Renal cortical epithelial cell (primary cell): Measurements from ENCODE around the gene BORCS5. TPM values are rescaled to one million over a fixed set of nuclear protein-coding genes. Genes with fewer than 3 reads are reported as not detected.
"Not testable (repeated sequence)": the region's sequence is repeated elsewhere in the genome, so short reads cannot be mapped to it uniquely, and the experiment has no call there.

Source experiments
- DNase-seq: peaks from one replicate; pipeline ENCODE4 v3.0.0-alpha.2; 2011; ENCODE audit warnings: low read depth
- total RNA-seq: library from RNA; depleted of rRNA; stranded (reverse); fragments of >200 nt; gene quantifications from 2 replicates; pipeline ENCODE4 v1.2.3, GENCODE V29; 2014

BORCS5 gene
- 10.0 and 12.0 TPM in 2 replicates for total RNA-seq

- peak; percentile 88 for DNase-seq
Observed at GRCh38 chr12:12356896-12357718, at the start of gene BORCS5. Gene BORCS5 (plus strand): TSS chr12:12357078. CDS start chr12:12357452, 374 bp downstream.

GRCh38 chr12:12310695-12311094 is 46.2 kb upstream of the BORCS5 start:
- DNase-seq = not testable (repeated sequence)

GRCh38 chr12:12315838-12316237 is 41.0 kb upstream of the BORCS5 start:
- DNase-seq = no peak

GRCh38 chr12:12319451-12320183 is 37.3 kb upstream of the BORCS5 start:
- DNase-seq = peak; percentile 57

GRCh38 chr12:12323118-12323517 is 33.8 kb upstream of the BORCS5 start:
- DNase-seq = no peak

- peak; percentile 82 for DNase-seq
Observed at GRCh38 chr12:12323591-12323990, 33.3 kb upstream of the BORCS5 start.

- no peak for DNase-seq
Observed at GRCh38 chr12:12326262-12326661, 30.6 kb upstream of the BORCS5 start.

GRCh38 chr12:12327802-12328201 is 29.1 kb upstream of the BORCS5 start:
- DNase-seq = peak; percentile 76

- no peak for DNase-seq
Observed at GRCh38 chr12:12331244-12331771, 25.6 kb upstream of the BORCS5 start.

- DNase-seq = no peak
Observed at GRCh38 chr12:12331896-12332295, 25.0 kb upstream of the BORCS5 start.

- DNase-seq = peak; percentile 25
Observed at GRCh38 chr12:12333407-12334366, 23.2 kb upstream of the BORCS5 start.

GRCh38 chr12:12334367-12335040 is 22.4 kb upstream of the BORCS5 start:
- no peak for DNase-seq

GRCh38 chr12:12336049-12336411 is 20.8 kb upstream of the BORCS5 start:
- DNase-seq = peak; percentile 56

- DNase-seq = no peak
Observed at GRCh38 chr12:12336511-12336910, 20.4 kb upstream of the BORCS5 start.

- DNase-seq = peak; percentile 84
Observed at GRCh38 chr12:12338527-12339168, 18.2 kb upstream of the BORCS5 start.

GRCh38 chr12:12349711-12350665 is 6.9 kb upstream of the BORCS5 start, which contains the start of gene MANSC1:
Gene MANSC1 (minus strand): TSS chr12:12350242. CDS start chr12:12343314, 6,928 bp downstream.
- DNase-seq = peak; percentile 19

- peak; percentile 86 for DNase-seq
Observed at GRCh38 chr12:12350868-12351463, 5.9 kb upstream of the BORCS5 start.

- DNase-seq = not testable (repeated sequence)
Observed at GRCh38 chr12:12351468-12352185, 5.3 kb upstream of the BORCS5 start.
